ENCODE results near the gene PUDP. TPM values are rescaled to one million over a fixed set of nuclear protein-coding genes. Genes with fewer than 3 reads are reported as not detected.

The PUDP gene
- total and polyA plus RNA-seq, 3 donors from 2014 or later, result 8.8 to 15.5 (median 10.2) TPM

DNA sequence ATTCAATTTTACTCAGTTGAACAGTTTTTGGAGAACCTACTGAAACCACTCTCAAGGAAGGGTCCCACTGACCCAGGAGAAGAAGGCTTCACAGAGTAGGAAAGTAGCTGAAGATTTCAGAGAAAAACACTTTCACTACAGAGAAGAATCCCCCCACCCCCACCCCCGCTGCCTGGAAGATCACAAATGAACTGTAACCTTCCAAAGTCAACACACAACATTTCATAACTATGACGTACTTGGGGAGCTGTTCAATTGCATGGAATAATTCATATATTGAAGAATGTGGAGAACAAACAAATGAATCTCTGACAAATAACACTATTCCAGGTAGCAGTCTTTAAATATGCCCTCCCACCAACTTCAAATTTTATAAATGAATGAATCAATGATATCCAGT lies 86.5 kb downstream of the PUDP start:
- Histone ChIP-seq H3K27ac (no peak overlapping the region), H3K36me3 (ENCODE audit: low read depth, missing control alignments) (no peaks in the 10 kb centered on the region), H3K4me1 (no peaks in the 10 kb centered on the region), H3K4me3 (no peak overlapping the region), H3K9me3 (no peaks in the 10 kb centered on the region), H3K27me3 (no peaks in the 10 kb centered on the region)
- TF ChIP-seq CTCF (IDR thresholded peaks at IDR 0.05) (no peak), POLR2A (IDR thresholded peaks at IDR 0.05) (no peak)
- no peak for DNase-seq
- intact Hi-C loops (cut with DNase I; ENCODE audit: low total_unique reads), result no loop called here
- WGBS, 2 donors, result 85 to 97% methylated on average over 2 of the region's 2 CpGs

GRCh38 chrX:7060444-7060843 lies 87.5 kb downstream of the PUDP start:
- Histone ChIP-seq H3K36me3 (ENCODE audit: low read depth, missing control alignments) (no peaks in the 10 kb centered on the region), H3K27me3 (no peaks in the 10 kb centered on the region), H3K9me3 (no peaks in the 10 kb centered on the region), H3K4me3 (no peak overlapping the region), H3K27ac (no peak overlapping the region), H3K4me1 (no peaks in the 10 kb centered on the region)
- DNase-seq, result no peak
- 96% methylated on average over 4 to 6 of the region's 6 CpGs for WGBS, 2 donors
- intact Hi-C loops (cut with DNase I; ENCODE audit: low total_unique reads), result no loop called here
- TF ChIP-seq POLR2A (IDR thresholded peaks at IDR 0.05), result no peak
- no peak for TF ChIP-seq CTCF (IDR thresholded peaks at IDR 0.05)

DNA sequence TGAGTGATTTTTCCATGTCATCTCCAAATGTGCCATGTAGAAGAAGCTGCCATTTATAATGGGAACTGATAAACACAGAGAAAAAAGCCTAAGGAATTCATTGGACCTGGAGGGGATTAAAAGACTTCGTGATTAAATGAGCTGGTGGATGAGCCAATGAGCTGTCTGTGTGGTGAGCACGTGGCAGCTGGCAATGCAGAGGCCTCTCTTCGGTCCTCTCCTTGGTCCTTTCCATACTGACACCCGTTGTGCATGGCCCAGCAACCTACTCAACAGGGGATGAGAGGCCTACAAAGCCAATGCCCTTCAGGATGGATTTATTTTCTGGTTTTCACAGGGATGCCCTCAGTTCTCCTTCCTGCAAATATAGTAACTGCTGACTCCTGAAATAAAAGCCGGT lies 88.1 kb downstream of the PUDP start:
- WGBS, 2 donors, result 86 to 98% methylated on average over 4 to 5 of the region's 5 CpGs

DNA sequence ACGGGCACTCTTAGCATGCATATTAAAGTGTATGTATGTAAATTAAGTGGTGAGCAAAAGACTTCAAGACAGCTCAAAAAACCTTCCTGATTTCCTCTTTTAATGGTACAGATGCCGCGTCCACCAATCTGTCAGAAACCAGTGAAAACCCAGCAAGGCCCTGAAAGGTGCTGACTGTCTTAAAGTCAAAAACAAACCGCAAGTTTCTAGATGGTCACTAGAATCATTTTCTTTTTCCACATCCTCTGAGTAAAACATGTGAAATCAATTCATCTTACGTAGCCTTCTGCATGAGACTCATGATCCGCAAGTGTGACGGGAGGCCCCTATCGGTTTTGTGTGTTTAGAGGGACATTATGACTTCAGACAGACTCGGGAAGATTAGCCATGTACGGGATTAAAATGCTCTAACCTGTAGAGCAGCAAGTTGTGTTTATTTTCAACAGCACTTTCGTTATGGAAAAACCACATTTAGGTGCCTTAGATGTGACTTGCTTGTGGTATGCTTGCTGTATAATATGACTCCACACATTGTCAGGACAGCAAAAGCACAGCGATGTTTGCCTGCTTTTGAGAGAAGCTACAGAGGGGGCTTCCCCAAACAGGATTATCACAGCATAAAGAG lies 88.6 kb downstream of the PUDP start:
- no peak for DNase-seq
- H3K4me1 ChIP-seq, result no peaks in the 10 kb centered on the region
- TF ChIP-seq POLR2A (IDR thresholded peaks at IDR 0.05) (no peak), CTCF (IDR thresholded peaks at IDR 0.05) (no peak)
- intact Hi-C loops (cut with DNase I; ENCODE audit: low total_unique reads), result no loop called here
- no peaks in the 10 kb centered on the region for H3K27me3 ChIP-seq
- WGBS, 2 donors, result 92 to 98% methylated on average over 12 of the region's 12 CpGs
- no peak overlapping the region for H3K4me3 ChIP-seq
- H3K27ac ChIP-seq, result no peak overlapping the region
- H3K36me3 ChIP-seq (ENCODE audit: low read depth, missing control alignments), result no peaks in the 10 kb centered on the region
- H3K9me3 ChIP-seq, result no peaks in the 10 kb centered on the region

More for the DNA sequence above, 88.1 kb downstream of the PUDP start:
- Histone ChIP-seq H3K9me3 (no peaks in the 10 kb centered on the region), H3K27ac (no peak overlapping the region), H3K4me1 (no peaks in the 10 kb centered on the region), H3K4me3 (no peak overlapping the region), H3K36me3 (ENCODE audit: low read depth, missing control alignments) (no peaks in the 10 kb centered on the region), H3K27me3 (no peaks in the 10 kb centered on the region)
- no peak for TF ChIP-seq POLR2A (IDR thresholded peaks at IDR 0.05)
- intact Hi-C loops (cut with DNase I; ENCODE audit: low total_unique reads), result no loop called here
- DNase-seq, result no peak

DNA sequence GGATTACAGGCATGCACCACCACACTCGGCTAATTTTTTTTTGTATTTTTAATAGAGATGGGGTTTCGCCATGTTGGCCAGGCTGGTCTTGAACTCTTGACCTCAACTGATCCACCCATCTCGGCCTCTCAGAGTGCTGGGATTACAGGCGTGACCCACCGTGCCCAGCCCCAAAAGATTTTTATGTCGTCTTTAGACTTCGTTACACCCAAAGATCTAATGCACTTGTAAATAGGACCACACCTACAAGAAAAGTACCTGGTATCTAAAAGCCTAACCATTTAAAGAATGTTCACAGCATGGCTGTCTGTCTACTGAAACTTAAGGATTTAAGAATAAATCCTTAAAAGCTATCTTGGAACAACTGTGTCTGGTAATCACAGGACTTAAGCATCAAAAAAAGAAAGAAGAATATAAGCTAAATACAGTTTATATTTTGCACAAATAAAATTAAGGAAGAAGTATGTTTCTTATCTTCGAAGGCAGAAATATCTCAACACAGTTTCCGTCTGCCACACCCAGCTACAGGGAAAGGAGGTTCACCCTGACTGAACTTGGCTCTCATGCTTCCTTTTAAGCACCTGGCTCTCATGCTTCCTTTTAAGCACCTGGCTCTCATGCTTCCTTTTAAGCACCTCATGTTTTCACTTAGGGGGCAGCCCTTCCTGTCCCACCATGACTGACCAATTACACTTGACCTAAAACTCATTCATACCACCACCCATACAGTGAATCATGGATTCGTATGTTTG lies 92.4 kb downstream of the PUDP start:
- no peak overlapping the region for H3K27ac ChIP-seq
- no peaks in the 10 kb centered on the region for H3K9me3 ChIP-seq
- no peak for DNase-seq
- intact Hi-C loops (cut with DNase I; ENCODE audit: low total_unique reads), result no loop called here
- TF ChIP-seq CTCF (IDR thresholded peaks at IDR 0.05), result no peak
- no peak for TF ChIP-seq POLR2A (IDR thresholded peaks at IDR 0.05)
- H3K36me3 ChIP-seq (ENCODE audit: low read depth, missing control alignments), result no peaks in the 10 kb centered on the region
- H3K27me3 ChIP-seq, result no peaks in the 10 kb centered on the region
- H3K4me1 ChIP-seq, result no peaks in the 10 kb centered on the region
- no peak overlapping the region for H3K4me3 ChIP-seq
- 85 to 91% methylated on average over 8 to 10 of the region's 10 CpGs for WGBS, 2 donors

Measured in testis (tissue), 3 donors.